K562 (cell line): ENCODE measurements around the gene SPDYA. TPM values are rescaled to one million over a fixed set of nuclear protein-coding genes. Genes with fewer than 3 reads are reported as not detected.

Experiments
- BHLHE40 ChIP-seq: IDR thresholded peaks from 2 replicates; pipeline ENCODE4 v1.6.1; 2011; ENCODE audit warnings: low read length, improper control_type of control experiment
- BRF1 ChIP-seq: IDR thresholded peaks from 3 replicates; pipeline ENCODE4 v1.6.1; 2011; ENCODE audit warnings: borderline replicate concordance, mild to moderate bottlenecking; ENCODE audit not compliant: insufficient read length; ENCODE audit errors: extremely low read depth
- CBFA2T3 ChIP-seq: fragments of 450-650 bp; IDR thresholded peaks from 2 replicates; pipeline ENCODE4 v1.6.1; 2017
- ELF1 ChIP-seq: fragments of 200-800 bp; sonication (Bioruptor generic); IDR thresholded peaks from 2 replicates; pipeline ENCODE4 v1.6.1; 2016; ENCODE audit warnings: missing genetic modification characterization, missing compliant biosample characterization
- FOXA1 ChIP-seq: fragments of 450-650 bp; IDR thresholded peaks from 2 replicates; pipeline ENCODE4 v1.6.1; 2016; ENCODE audit warnings: mild to moderate bottlenecking, borderline replicate concordance
- HOXB6 ChIP-seq: fragments of 250-450 bp; sonication (Bioruptor Pico); IDR thresholded peaks from 2 replicates; pipeline ENCODE4 v1.5.1; 2022; ENCODE audit warnings: mild to moderate bottlenecking, borderline replicate concordance
- KLF13 ChIP-seq: fragments of 450-650 bp; IDR thresholded peaks from 2 replicates; pipeline ENCODE4 v1.6.1; 2016; ENCODE audit warnings: missing genetic modification characterization, low read depth, mild to moderate bottlenecking, missing compliant biosample characterization, moderate library complexity, borderline replicate concordance
- POLR2G ChIP-seq: fragments of 200-400 bp; formaldehyde crosslinking; IDR thresholded peaks from 2 replicates; pipeline ENCODE4 v1.6.1; 2017; ENCODE audit warnings: low read depth, mild to moderate bottlenecking, antibody characterized with exemption, low read length, moderate library complexity
- POLR3G ChIP-seq: IDR thresholded peaks from 2 replicates; pipeline ENCODE4 v1.6.1; 2011; ENCODE audit not compliant: insufficient read length, insufficient replicate concordance; ENCODE audit errors: extremely low read depth
- SP1 ChIP-seq: sonication (generic); formaldehyde crosslinking; IDR thresholded peaks from 2 replicates; pipeline ENCODE4 v1.8.1; 2022; ENCODE audit warnings: mild to moderate bottlenecking, missing genetic modification reagents
- TAF9B ChIP-seq: fragments of 450-650 bp; IDR thresholded peaks from 2 replicates; pipeline ENCODE4 v1.6.1; 2018; ENCODE audit warnings: mild to moderate bottlenecking; ENCODE audit not compliant: partially characterized antibody
- TCF7 ChIP-seq: sonication (generic); IDR thresholded peaks from 2 replicates; pipeline ENCODE4 v1.6.1; 2016; ENCODE audit warnings: antibody characterized with exemption, borderline replicate concordance
- ZNF589 ChIP-seq: fragments of 200-800 bp; sonication (Bioruptor generic); IDR thresholded peaks from 2 replicates; pipeline ENCODE4 v1.6.1; 2016; ENCODE audit warnings: low read depth, missing genetic modification characterization, missing compliant biosample characterization
- ZNF695 ChIP-seq: fragments of 450-650 bp; formaldehyde crosslinking; IDR thresholded peaks from 2 replicates; pipeline ENCODE4 v1.4.0; 2020; ENCODE audit warnings: mild to moderate bottlenecking, moderate library complexity
- polyA plus RNA-seq, 8 experiments: library from polyadenylated mRNA; depleted of rRNA in 4 of 8; stranded (reverse) in 5 of 8; unstranded in 3 of 8; fragments of >200 nt; fragmentation: Nextera tagmentation in 2 of 8; fragmentation: Illumina TruSeq in 1 of 8; extraction: Ambion mirVana in 2 of 8; extraction: Trizol in 1 of 8; gene quantifications; 2 replicates each; pipeline versions ENCODE4 v1.2.1 to v1.2.3, GENCODE V29; 2011 to 2014; ENCODE audit warnings: inconsistent platforms in 1 of 8, missing spikeins in 1 of 8
- total RNA-seq, 7 experiments: library from RNA; depleted of rRNA in 6 of 7; stranded (reverse); fragments of >200 nt in 6 of 7; fragmentation: Illumina TruSeq in 2 of 7; extraction: Trizol in 2 of 7; gene quantifications; 2 replicates each; pipeline versions ENCODE4 v1.2.1 to v1.2.3, GENCODE V29; 2011 to 2021; ENCODE audit warnings: low replicate concordance in 1 of 7
- TF ChIP-seq, protein P1 (sequence below): sonication (generic); formaldehyde crosslinking; IDR thresholded peaks from 2 replicates; pipeline ENCODE4 v1.8.1; 2023; ENCODE audit warnings: mild to moderate bottlenecking, missing genetic modification reagents
- TF ChIP-seq, protein P2 (sequence below): IDR thresholded peaks from 2 replicates; pipeline ENCODE4 v1.6.1; 2012; ENCODE audit warnings: low read depth, low read length, improper control_type of control experiment, borderline replicate concordance
- TF ChIP-seq, protein P3 (sequence below): fragments of 450-650 bp; IDR thresholded peaks from 2 replicates; pipeline ENCODE4 v1.6.1; 2017; ENCODE audit warnings: antibody characterized with exemption
- TF ChIP-seq, protein P4 (sequence below): sonication (generic); formaldehyde crosslinking; IDR thresholded peaks from 2 replicates; pipeline ENCODE4 v1.8.1; 2023; ENCODE audit warnings: mild to moderate bottlenecking, missing genetic modification reagents
- TF ChIP-seq, protein P5 (sequence below): fragments of 250-450 bp; sonication (Bioruptor Pico); IDR thresholded peaks from 2 replicates; pipeline ENCODE4 v1.5.1; 2021; ENCODE audit warnings: mild to moderate bottlenecking

Gene SPDYA
- total and polyA plus RNA-seq, 9 of the 15 experiments (the other 6 are each of a cell fraction or from before 2014, with no cell fraction given), result 0.05 to 1.6 (median 0.30) TPM; not detected in 1

DNA sequence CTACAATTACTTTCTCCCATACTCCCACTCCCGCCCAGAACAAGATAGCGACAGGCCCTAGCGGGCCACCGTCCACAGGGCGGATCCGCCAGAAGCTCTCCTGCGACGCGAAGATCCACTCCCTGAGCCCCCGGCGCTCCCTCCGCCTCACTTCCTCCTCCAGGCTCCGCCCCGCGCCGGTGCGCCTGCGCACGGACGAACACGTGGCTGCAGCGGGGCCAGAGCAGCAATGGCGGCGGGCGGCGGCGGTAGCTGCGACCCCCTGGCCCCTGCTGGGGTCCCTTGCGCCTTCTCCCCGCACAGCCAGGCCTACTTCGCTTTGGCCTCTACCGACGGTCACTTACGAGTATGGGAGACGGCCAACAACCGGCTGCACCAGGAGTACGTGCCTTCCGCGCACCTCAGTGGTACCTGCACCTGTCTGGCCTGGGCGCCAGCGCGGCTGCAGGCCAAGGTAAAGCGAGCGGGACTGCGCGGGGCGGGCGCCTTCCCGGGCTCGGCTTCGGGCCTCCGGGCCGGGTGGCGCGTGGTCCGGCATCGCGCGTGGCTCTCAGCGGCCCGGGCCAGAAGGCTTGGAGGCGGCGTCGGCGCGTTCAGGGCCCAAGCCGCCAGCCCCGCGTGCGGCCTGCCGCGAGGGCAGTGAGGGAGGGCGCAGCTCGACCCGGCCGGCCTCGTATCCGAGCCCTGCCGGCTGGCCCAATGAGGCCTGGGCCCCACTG, 84.0 kb downstream of the SPDYA start, which contains the start of gene WDR43 (continued):
- TF ChIP-seq ZNF695 (no peak), BHLHE40 (0 out of 2 replicates have a peak, but pooled peaks have one; percentile 18), ELF1 (tag) (peak; percentile 80), BRF1 (no peak), CBFA2T3 (no peak), POLR2G (peak; percentile 99), HOXB6 (CRISPR knock-in tag) (no peak), FOXA1 (no peak), KLF13 (tag) (no peak), ZNF589 (CRISPR knock-in tag) (no peak), POLR3G (no peak), SP1 (CRISPR knock-in tag) (peak; percentile 92), TAF9B (peak; percentile 89), TCF7 (0 out of 2 replicates have a peak, but pooled peaks have one; percentile 12)
- TF ChIP-seq, protein P1, sequence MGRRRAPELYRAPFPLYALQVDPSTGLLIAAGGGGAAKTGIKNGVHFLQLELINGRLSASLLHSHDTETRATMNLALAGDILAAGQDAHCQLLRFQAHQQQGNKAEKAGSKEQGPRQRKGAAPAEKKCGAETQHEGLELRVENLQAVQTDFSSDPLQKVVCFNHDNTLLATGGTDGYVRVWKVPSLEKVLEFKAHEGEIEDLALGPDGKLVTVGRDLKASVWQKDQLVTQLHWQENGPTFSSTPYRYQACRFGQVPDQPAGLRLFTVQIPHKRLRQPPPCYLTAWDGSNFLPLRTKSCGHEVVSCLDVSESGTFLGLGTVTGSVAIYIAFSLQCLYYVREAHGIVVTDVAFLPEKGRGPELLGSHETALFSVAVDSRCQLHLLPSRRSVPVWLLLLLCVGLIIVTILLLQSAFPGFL (CRISPR knock-in tag), result no peak
- TF ChIP-seq, protein P2, sequence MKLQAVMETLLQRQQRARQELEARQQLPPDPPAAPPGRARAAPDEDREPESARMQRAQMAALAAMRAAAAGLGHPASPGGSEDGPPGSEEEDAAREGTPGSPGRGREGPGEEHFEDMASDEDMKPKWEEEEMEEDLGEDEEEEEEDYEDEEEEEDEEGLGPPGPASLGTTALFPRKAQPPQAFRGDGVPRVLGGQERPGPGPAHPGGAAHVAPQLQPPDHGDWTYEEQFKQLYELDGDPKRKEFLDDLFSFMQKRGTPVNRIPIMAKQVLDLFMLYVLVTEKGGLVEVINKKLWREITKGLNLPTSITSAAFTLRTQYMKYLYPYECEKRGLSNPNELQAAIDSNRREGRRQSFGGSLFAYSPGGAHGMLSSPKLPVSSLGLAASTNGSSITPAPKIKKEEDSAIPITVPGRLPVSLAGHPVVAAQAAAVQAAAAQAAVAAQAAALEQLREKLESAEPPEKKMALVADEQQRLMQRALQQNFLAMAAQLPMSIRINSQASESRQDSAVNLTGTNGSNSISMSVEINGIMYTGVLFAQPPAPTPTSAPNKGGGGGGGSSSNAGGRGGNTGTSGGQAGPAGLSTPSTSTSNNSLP, result peak; percentile 71; the same call in 1 of the 2 replicates
- TF ChIP-seq, protein P3, sequence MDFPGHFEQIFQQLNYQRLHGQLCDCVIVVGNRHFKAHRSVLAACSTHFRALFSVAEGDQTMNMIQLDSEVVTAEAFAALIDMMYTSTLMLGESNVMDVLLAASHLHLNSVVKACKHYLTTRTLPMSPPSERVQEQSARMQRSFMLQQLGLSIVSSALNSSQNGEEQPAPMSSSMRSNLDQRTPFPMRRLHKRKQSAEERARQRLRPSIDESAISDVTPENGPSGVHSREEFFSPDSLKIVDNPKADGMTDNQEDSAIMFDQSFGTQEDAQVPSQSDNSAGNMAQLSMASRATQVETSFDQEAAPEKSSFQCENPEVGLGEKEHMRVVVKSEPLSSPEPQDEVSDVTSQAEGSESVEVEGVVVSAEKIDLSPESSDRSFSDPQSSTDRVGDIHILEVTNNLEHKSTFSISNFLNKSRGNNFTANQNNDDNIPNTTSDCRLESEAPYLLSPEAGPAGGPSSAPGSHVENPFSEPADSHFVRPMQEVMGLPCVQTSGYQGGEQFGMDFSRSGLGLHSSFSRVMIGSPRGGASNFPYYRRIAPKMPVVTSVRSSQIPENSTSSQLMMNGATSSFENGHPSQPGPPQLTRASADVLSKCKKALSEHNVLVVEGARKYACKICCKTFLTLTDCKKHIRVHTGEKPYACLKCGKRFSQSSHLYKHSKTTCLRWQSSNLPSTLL, result no peak
- TF ChIP-seq, protein P4, sequence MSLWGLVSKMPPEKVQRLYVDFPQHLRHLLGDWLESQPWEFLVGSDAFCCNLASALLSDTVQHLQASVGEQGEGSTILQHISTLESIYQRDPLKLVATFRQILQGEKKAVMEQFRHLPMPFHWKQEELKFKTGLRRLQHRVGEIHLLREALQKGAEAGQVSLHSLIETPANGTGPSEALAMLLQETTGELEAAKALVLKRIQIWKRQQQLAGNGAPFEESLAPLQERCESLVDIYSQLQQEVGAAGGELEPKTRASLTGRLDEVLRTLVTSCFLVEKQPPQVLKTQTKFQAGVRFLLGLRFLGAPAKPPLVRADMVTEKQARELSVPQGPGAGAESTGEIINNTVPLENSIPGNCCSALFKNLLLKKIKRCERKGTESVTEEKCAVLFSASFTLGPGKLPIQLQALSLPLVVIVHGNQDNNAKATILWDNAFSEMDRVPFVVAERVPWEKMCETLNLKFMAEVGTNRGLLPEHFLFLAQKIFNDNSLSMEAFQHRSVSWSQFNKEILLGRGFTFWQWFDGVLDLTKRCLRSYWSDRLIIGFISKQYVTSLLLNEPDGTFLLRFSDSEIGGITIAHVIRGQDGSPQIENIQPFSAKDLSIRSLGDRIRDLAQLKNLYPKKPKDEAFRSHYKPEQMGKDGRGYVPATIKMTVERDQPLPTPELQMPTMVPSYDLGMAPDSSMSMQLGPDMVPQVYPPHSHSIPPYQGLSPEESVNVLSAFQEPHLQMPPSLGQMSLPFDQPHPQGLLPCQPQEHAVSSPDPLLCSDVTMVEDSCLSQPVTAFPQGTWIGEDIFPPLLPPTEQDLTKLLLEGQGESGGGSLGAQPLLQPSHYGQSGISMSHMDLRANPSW, result peak; percentile 92
- TF ChIP-seq, protein P5, sequence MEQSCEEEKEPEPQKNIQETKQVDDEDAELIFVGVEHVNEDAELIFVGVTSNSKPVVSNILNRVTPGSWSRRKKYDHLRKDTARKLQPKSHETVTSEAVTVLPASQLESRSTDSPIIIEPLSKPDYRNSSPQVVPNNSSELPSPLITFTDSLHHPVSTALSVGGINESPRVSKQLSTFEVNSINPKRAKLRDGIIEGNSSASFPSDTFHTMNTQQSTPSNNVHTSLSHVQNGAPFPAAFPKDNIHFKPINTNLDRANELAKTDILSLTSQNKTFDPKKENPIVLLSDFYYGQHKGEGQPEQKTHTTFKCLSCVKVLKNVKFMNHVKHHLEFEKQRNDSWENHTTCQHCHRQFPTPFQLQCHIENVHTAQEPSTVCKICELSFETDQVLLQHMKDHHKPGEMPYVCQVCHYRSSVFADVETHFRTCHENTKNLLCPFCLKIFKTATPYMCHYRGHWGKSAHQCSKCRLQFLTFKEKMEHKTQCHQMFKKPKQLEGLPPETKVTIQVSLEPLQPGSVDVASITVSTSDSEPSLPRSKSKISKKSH (CRISPR knock-in tag), result no peak
